Measurements from ENCODE around the gene HELZ2.

GRCh38 chr20:63544241-63544957 lies 29.6 kb downstream of the HELZ2 start:
- TF ChIP-seq CTCF (IDR thresholded peaks at IDR 0.05) (no peak), POLR2A (IDR thresholded peaks at IDR 0.05) (no peak)

Measured in vagina (tissue), 2 donors.